HepG2 (cell line): ENCODE results near the gene PKIG. TPM values are rescaled to one million over a fixed set of nuclear protein-coding genes. Genes with fewer than 3 reads are reported as not detected.

Source experiments
- ATAC-seq: fragments of 200-7000 bp; cut with Tn5 transposase; 3 replicates; pipeline ENCODE4 v1.9.1; 2020; ENCODE audit warnings: mild to moderate bottlenecking, moderate library complexity
- BruUV-seq: library from RNA; stranded (reverse); fragments of 400-500 nt; replicated peaks from 2 replicates; lab custom pipeline; 2021; lab: Mats Ljungman, UMichigan
- CTCF ChIA-PET: fragments of 300-600 bp; formaldehyde crosslinking; extraction: SDS; loops from one replicate; lab custom pipeline; 2021; ENCODE audit warnings: low total read pairs, inconsistent platforms, low intra/inter-chr PET ratio; lab: Yijun Ruan, JAX
- POLR2A ChIA-PET: fragments of 350-600 bp; sonication (Branson Sonifier 250); formaldehyde crosslinking; loops from one replicate; lab custom pipeline; 2020; ENCODE audit warnings: antibody characterized with exemption, inconsistent platforms; lab: Yijun Ruan, JAX
- DNase-seq: peaks from one replicate; pipeline ENCODE4 v3.0.0-alpha.2; 2015; ENCODE audit warnings: low spot score
- FAIRE-seq: peaks from 3 replicates; lab custom pipeline; 2011; peaks lifted over from hg19 to GRCh38; lab: Jason Lieb, UNC
- H2AFZ ChIP-seq: one replicate; pipeline ENCODE4 v1.6.1; 2011; ENCODE audit warnings: low read length, inconsistent platforms
- H3K27ac ChIP-seq: fragments of 300-600 bp; 3 replicates; pipeline ENCODE4 v1.8.0; 2011; ENCODE audit warnings: mixed run types, mild to moderate bottlenecking, mixed read lengths, low read length, inconsistent platforms; ENCODE audit not compliant: insufficient read depth; ENCODE audit errors: extremely low read length
- H3K27me3 ChIP-seq, 2 experiments: fragments of 200-600 bp in 1 of 2; 2 replicates in 1 of 2; 3 replicates in 1 of 2; pipeline versions ENCODE4 v1.6.0 to v1.8.0; 2011; ENCODE audit warnings: low read length in 2 of 2, mild to moderate bottlenecking in 2 of 2, moderate library complexity in 2 of 2, inconsistent platforms in 1 of 2; ENCODE audit not compliant: insufficient read depth in 2 of 2, control insufficient read depth in 1 of 2
- H3K36me3 ChIP-seq, 2 experiments: fragments of 200-600 bp in 1 of 2; replicated peaks in 1 of 2; 2 replicates in 1 of 2; 3 replicates in 1 of 2; pipeline versions ENCODE4 v1.5.1 to v1.8.0; 2011; ENCODE audit warnings: low read length in 2 of 2, inconsistent platforms in 1 of 2; ENCODE audit not compliant: insufficient read depth in 2 of 2, control insufficient read depth in 1 of 2
- H3K4me1 ChIP-seq: 2 replicates; pipeline ENCODE4 v1.5.1; 2012; ENCODE audit warnings: low read length, inconsistent platforms; ENCODE audit not compliant: insufficient read depth
- H3K4me2 ChIP-seq: 2 replicates; pipeline ENCODE4 v1.6.0; 2011; ENCODE audit warnings: low read depth, low read length, inconsistent platforms
- H3K4me3 ChIP-seq, 3 experiments: fragments of 200-600 bp in 1 of 3; sonication (generic), shearing (Covaris generic) in 1 of 3; replicated peaks in 1 of 3; 2 replicates each; pipeline ENCODE4 v1.5.1; 2011 to 2016; ENCODE audit warnings: low read length in 3 of 3, inconsistent platforms in 2 of 3, low read depth in 2 of 3, mild to moderate bottlenecking in 2 of 3, control low read depth in 1 of 3, mixed read lengths in 1 of 3; ENCODE audit not compliant: insufficient read depth in 1 of 3
- H3K79me2 ChIP-seq: one replicate; pipeline ENCODE4 v1.6.1; 2011; ENCODE audit warnings: low read length, inconsistent platforms; ENCODE audit not compliant: insufficient read depth
- H3K9ac ChIP-seq: 2 replicates; pipeline ENCODE4 v1.6.0; 2011; ENCODE audit warnings: mild to moderate bottlenecking, low read depth, low read length, inconsistent platforms; ENCODE audit not compliant: insufficient read depth
- H3K9me3 ChIP-seq: 2 replicates; pipeline ENCODE4 v1.5.1; 2012; ENCODE audit warnings: mild to moderate bottlenecking, low read length
- H4K20me1 ChIP-seq: 2 replicates; pipeline ENCODE4 v1.6.0; 2011; ENCODE audit warnings: inconsistent platforms, mild to moderate bottlenecking, low read length, moderate library complexity; ENCODE audit not compliant: insufficient read depth
- CBX2 ChIP-seq, 2 experiments: fragments of 200-600 bp in 1 of 2; sonication (generic); formaldehyde crosslinking in 1 of 2; IDR thresholded peaks; 2 replicates each; pipeline versions ENCODE4 v1.7.0 to v1.8.1; 2018 to 2022; ENCODE audit warnings: low read depth in 2 of 2, low read length in 1 of 2, mild to moderate bottlenecking in 1 of 2, missing genetic modification reagents in 1 of 2
- ESRRA ChIP-seq: sonication (generic); formaldehyde crosslinking; IDR thresholded peaks from 2 replicates; pipeline ENCODE4 v1.5.1; 2020; ENCODE audit warnings: mild to moderate bottlenecking, low read depth, missing genetic modification reagents
- RARG ChIP-seq: sonication (generic); formaldehyde crosslinking; IDR thresholded peaks from 2 replicates; pipeline ENCODE4 v1.4.0; 2020; ENCODE audit warnings: low read depth, mild to moderate bottlenecking, missing genetic modification reagents
- SOX5 ChIP-seq: IDR thresholded peaks from 2 replicates; pipeline ENCODE4 v1.6.1; 2016; ENCODE audit warnings: borderline replicate concordance
- TARDBP ChIP-seq: sonication (generic); formaldehyde crosslinking; IDR thresholded peaks from 2 replicates; pipeline ENCODE4 v1.8.0; 2022; ENCODE audit warnings: mild to moderate bottlenecking, missing genetic modification reagents
- TCF7 ChIP-seq: sonication (generic); IDR thresholded peaks from 2 replicates; pipeline ENCODE4 v1.6.1; 2016; ENCODE audit warnings: antibody characterized with exemption, low read depth
- ZBTB38 ChIP-seq: sonication (generic); formaldehyde crosslinking; IDR thresholded peaks from 2 replicates; pipeline ENCODE4 v1.5.1; 2020; ENCODE audit warnings: mild to moderate bottlenecking, missing genetic modification reagents
- ZFX ChIP-seq: sonication (generic); formaldehyde crosslinking; IDR thresholded peaks from 2 replicates; pipeline ENCODE4 v1.4.0; 2020; ENCODE audit warnings: mild to moderate bottlenecking, low read depth, missing genetic modification reagents, moderate library complexity
- ZNF124 ChIP-seq: sonication (generic); formaldehyde crosslinking; IDR thresholded peaks from 2 replicates; pipeline ENCODE4 v1.4.0; 2020; ENCODE audit warnings: missing genetic modification reagents
- ZNF24 ChIP-seq: fragments of 450-650 bp; IDR thresholded peaks from 2 replicates; pipeline ENCODE4 v1.6.1; 2017; ENCODE audit warnings: antibody characterized with exemption, mild to moderate bottlenecking
- ZNF263 ChIP-seq: sonication (generic); formaldehyde crosslinking; IDR thresholded peaks from 2 replicates; pipeline ENCODE4 v1.4.0; 2020; ENCODE audit warnings: missing genetic modification reagents
- ZNF275 ChIP-seq: sonication (generic); formaldehyde crosslinking; IDR thresholded peaks from 2 replicates; pipeline ENCODE4 v1.8.0; 2022; ENCODE audit warnings: missing genetic modification reagents, mild to moderate bottlenecking, inconsistent platforms, borderline replicate concordance
- ZNF432 ChIP-seq: sonication (generic); formaldehyde crosslinking; IDR thresholded peaks from 2 replicates; pipeline ENCODE4 v1.5.0; 2020; ENCODE audit warnings: missing genetic modification reagents, mild to moderate bottlenecking, borderline replicate concordance
- ZNF713 ChIP-seq: sonication (generic); formaldehyde crosslinking; IDR thresholded peaks from 2 replicates; pipeline ENCODE4 v1.4.0; 2020; ENCODE audit warnings: mild to moderate bottlenecking, missing genetic modification reagents
- ZSCAN12 ChIP-seq: sonication (generic); formaldehyde crosslinking; IDR thresholded peaks from 2 replicates; pipeline ENCODE4 v1.9.0; 2021; ENCODE audit warnings: mild to moderate bottlenecking, missing genetic modification reagents
- WGBS: methylation state at CpG from one replicate; pipeline ENCODE4 v1.1.6; 2017; ENCODE audit warnings: low lambda C conversion rate; 5-methylcytosine and 5-hydroxymethylcytosine counted together
- in situ Hi-C: cut with HindIII; loops from 2 replicates; pipeline ENCODE4 v1.10.0; 2017; ENCODE audit warnings: low pct_unique_long_range_greater_than_20kb; ENCODE audit not compliant: extremely low pct_ligation_motif_present
- intact Hi-C: fragments of 100-400 bp; cut with micrococcal nuclease; formaldehyde crosslinking; loops from one replicate; pipeline ENCODE4 v1.10.0; 2022; ENCODE audit not compliant: unreplicated experiment
- polyA plus RNA-seq, 8 experiments: library from polyadenylated mRNA; depleted of rRNA in 3 of 8; stranded (reverse) in 7 of 8; unstranded in 1 of 8; fragments of >200 nt; fragmentation: Illumina TruSeq in 4 of 8; extraction: Trizol in 4 of 8; gene quantifications; 2 replicates each; pipeline versions ENCODE4 v1.2.1 to v1.2.3, GENCODE V29; 2011 to 2016; ENCODE audit warnings: low read depth in 4 of 8, missing spikeins in 1 of 8, mixed read lengths in 1 of 8; ENCODE audit not compliant: insufficient read depth in 1 of 8
- total RNA-seq, 5 experiments: library from RNA; depleted of rRNA; stranded (reverse); fragments of >200 nt; fragmentation: Illumina TruSeq; extraction: Trizol; gene quantifications; 2 replicates each; pipeline ENCODE4 v1.2.3, GENCODE V29; 2016; ENCODE audit warnings: low read depth in 1 of 5

The PKIG gene
- total and polyA plus RNA-seq, 2 of the 13 experiments (the other 11 are each of a cell fraction or from before 2014, with no cell fraction given), result 30.8 to 44.5 TPM

- TF ChIP-seq RARG (CRISPR knock-in tag) (no peak), ESRRA (CRISPR knock-in tag) (no peak), ZNF713 (CRISPR knock-in tag) (no peak), TCF7 (no peak)
Measured at GRCh38 chr20:44547419-44547818, 35.0 kb upstream of the PKIG start (continued).

- FAIRE-seq, result no peak
- no peak overlapping the region for H3K9ac ChIP-seq
- no peaks in the 10 kb centered on the region for H3K36me3 ChIP-seq
- no peak for DNase-seq
- H3K27ac ChIP-seq, result no peak overlapping the region
- CTCF ChIA-PET, result no interaction called here
- no peaks in the 10 kb centered on the region for H4K20me1 ChIP-seq
- in situ Hi-C loops, result no loop called here
- TF ChIP-seq ZSCAN12 (CRISPR knock-in tag) (no peak), TARDBP (CRISPR knock-in tag) (no peak), SOX5 (CRISPR knock-in tag) (no peak), ZNF275 (CRISPR knock-in tag) (no peak), ZNF432 (CRISPR knock-in tag) (no peak), ZNF263 (CRISPR knock-in tag) (no peak), ZNF124 (no peak), ZBTB38 (no peak), ZNF24 (no peak), CBX2 (IDR thresholded peaks at IDR 0.05; ENCODE audit: low read depth, low read length) (no peak), CBX2 (CRISPR knock-in tag; IDR thresholded peaks at IDR 0.05; ENCODE audit: low read depth) (no peak), RARG (CRISPR knock-in tag) (no peak), ZFX (CRISPR knock-in tag) (no peak)
- TF ChIP-seq, all 625 proteins: peak for 0
- Histone ChIP-seq H3K79me2 (peaks cover 3% of the 10 kb centered on the region), H3K4me1 (peaks cover 27% of the 10 kb centered on the region), H3K27me3 (no peaks in the 10 kb centered on the region), H2AFZ (no peak overlapping the region), H3K4me3 (no peak overlapping the region), H3K4me2 (no peak overlapping the region), H3K9me3 (no peaks in the 10 kb centered on the region)
- no peak for ATAC-seq
- POLR2A ChIA-PET, result interaction anchor here (1.0 kb wide), 1 partner anchor 23 kb away, joined by 3 read pairs; no protein-coding TSS in a partner anchor
- 89% methylated on average over 4 of the region's 4 CpGs for WGBS
- intact Hi-C loops, result no loop called here
- BruUV-seq, result no TSS peak
Measured at GRCh38 chr20:44549123-44549522, 33.3 kb upstream of the PKIG start.
